HEK293 (cell line): ENCODE results near the gene C2CD4C.

Experiments used
- CTCF ChIP-seq: fragments of 450-650 bp; formaldehyde crosslinking; IDR thresholded peaks from 2 replicates; pipeline ENCODE4 v1.5.1; 2016; ENCODE audit warnings: missing biosample characterization, missing genetic modification characterization
- MEIS1 ChIP-seq: sonication (generic); formaldehyde crosslinking; IDR thresholded peaks from 2 replicates; pipeline ENCODE4 v1.8.1; 2022; ENCODE audit warnings: missing genetic modification reagents, mild to moderate bottlenecking, borderline replicate concordance
- PATZ1 ChIP-seq: fragments of 450-650 bp; formaldehyde crosslinking; IDR thresholded peaks from 2 replicates; pipeline ENCODE4 v1.5.1; 2016; ENCODE audit warnings: missing biosample characterization, missing genetic modification characterization
- ZBTB20 ChIP-seq: fragments of 450-650 bp; formaldehyde crosslinking; IDR thresholded peaks from 2 replicates; pipeline ENCODE4 v1.5.1; 2016; ENCODE audit warnings: missing biosample characterization, missing genetic modification characterization
- ZNF121 ChIP-seq: fragments of 450-650 bp; formaldehyde crosslinking; IDR thresholded peaks from 2 replicates; pipeline ENCODE4 v1.5.1; 2016; ENCODE audit warnings: missing biosample characterization, missing genetic modification characterization
- ZNF335 ChIP-seq: fragments of 450-650 bp; formaldehyde crosslinking; conservative IDR thresholded peaks from 2 replicates; pipeline ENCODE4 v1.5.1; 2016; ENCODE audit warnings: missing biosample characterization, missing genetic modification characterization
- ZNF391 ChIP-seq: fragments of 450-650 bp; formaldehyde crosslinking; IDR thresholded peaks from 2 replicates; pipeline ENCODE4 v1.5.1; 2016; ENCODE audit warnings: low read depth, missing biosample characterization, missing genetic modification characterization, borderline replicate concordance
- ZNF398 ChIP-seq: fragments of 450-650 bp; formaldehyde crosslinking; IDR thresholded peaks from 2 replicates; pipeline ENCODE4 v1.5.1; 2017; ENCODE audit warnings: missing biosample characterization, missing genetic modification characterization
- ZNF558 ChIP-seq: fragments of 450-650 bp; formaldehyde crosslinking; IDR thresholded peaks from 2 replicates; pipeline ENCODE4 v1.5.1; 2016; ENCODE audit warnings: missing biosample characterization, missing genetic modification characterization
- ZNF776 ChIP-seq: fragments of 450-650 bp; formaldehyde crosslinking; IDR thresholded peaks from 2 replicates; pipeline ENCODE4 v1.5.0; 2017; ENCODE audit warnings: missing biosample characterization, missing genetic modification characterization, borderline replicate concordance
- ZSCAN30 ChIP-seq: fragments of 450-650 bp; IDR thresholded peaks from 2 replicates; pipeline ENCODE4 v1.5.1; 2018; ENCODE audit warnings: missing biosample characterization, mild to moderate bottlenecking, missing genetic modification characterization, moderate library complexity

GRCh38 chr19:441213-441836, 32.4 kb upstream of the C2CD4C start:
- TF ChIP-seq PATZ1 (tag by site-specific recombination) = no peak
- TF ChIP-seq CTCF (tag by site-specific recombination) = no peak
- no peak for TF ChIP-seq ZSCAN30 (tag by site-specific recombination)
- no peak for TF ChIP-seq ZNF558 (tag by site-specific recombination)
- TF ChIP-seq ZBTB20 = no peak
- TF ChIP-seq ZNF391 = no peak
- no peak for TF ChIP-seq ZNF776 (tag by site-specific recombination)
- TF ChIP-seq ZNF121 (tag by site-specific recombination) = no peak
- TF ChIP-seq ZNF335 (tag by site-specific recombination) = no peak
- no peak for TF ChIP-seq ZNF398 (tag by site-specific recombination)
- TF ChIP-seq MEIS1 (CRISPR knock-in tag) = no peak
